Peyer's patch (tissue), 4 donors: ENCODE data around the gene OR8I2.

Source experiments
- CTCF ChIP-seq, 6 experiments: fragments of 450-650 bp in 4 of 6; fragments of 200-600 bp in 2 of 6; sonication (generic) in 1 of 6; IDR thresholded peaks; one replicate each; pipeline ENCODE4 v1.5.1; 2017 to 2019; ENCODE audit warnings: antibody characterized with exemption in 6 of 6, mild to moderate bottlenecking in 3 of 6, moderate library complexity in 1 of 6
- POLR2A ChIP-seq, 2 donors: fragments of 450-650 bp; IDR thresholded peaks; one replicate each; pipeline ENCODE4 v1.5.1; 2017; ENCODE audit warnings: antibody characterized with exemption in 2 of 2, mild to moderate bottlenecking in 2 of 2, moderate library complexity in 2 of 2

GRCh38 chr11:56093008-56093407 lies at the start of gene OR8I2:
- TF ChIP-seq CTCF (IDR thresholded peaks at IDR 0.05), result no peak
- TF ChIP-seq POLR2A (IDR thresholded peaks at IDR 0.05), result no peak
